ENCODE results near the gene SVOP.

DNA sequence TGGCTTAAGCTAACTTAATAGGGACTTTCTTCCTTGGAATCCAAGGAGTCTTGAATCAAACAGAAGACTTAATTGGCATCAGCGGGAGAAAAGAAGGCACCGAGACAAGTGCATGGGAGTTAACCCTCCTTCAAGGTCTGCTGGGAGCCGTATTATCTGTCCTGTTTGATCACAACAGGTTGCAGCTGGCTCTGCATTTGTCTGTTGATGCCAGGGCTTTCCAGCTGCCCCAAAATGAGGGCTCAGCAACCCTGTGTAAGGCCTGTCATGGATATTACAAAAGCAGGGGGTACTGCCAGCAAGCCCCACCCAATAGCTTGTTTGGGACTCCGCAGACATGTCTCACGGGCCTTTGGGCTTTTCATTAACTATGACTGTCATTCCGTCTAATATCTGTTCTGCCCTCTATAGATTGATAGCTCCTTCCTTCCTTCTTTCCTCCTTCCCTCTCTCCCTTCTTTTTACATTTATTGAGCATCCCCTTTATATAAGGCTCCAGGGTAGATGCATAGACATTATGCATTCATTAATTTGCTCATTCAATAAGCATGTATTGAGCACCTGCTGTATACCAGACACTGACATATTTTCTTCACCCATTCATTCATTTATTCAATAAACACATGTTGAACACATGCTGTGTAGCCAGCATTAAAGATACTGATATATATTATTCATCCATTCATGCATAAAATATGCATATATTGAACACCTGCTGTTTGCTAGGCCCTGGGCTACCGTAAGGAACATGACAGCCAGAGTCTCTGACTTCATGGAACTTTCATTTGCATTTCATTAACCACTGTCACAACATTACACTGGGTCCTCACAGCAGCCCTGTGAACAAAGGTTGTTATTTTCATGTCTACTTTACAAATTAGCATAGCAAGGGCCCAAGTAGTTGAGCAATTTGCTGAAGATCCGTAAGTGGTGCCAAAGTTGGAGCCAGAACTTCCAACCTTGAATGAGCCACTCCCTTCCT is 56.2 kb downstream of the SVOP start:
- TF ChIP-seq, protein P1, sequence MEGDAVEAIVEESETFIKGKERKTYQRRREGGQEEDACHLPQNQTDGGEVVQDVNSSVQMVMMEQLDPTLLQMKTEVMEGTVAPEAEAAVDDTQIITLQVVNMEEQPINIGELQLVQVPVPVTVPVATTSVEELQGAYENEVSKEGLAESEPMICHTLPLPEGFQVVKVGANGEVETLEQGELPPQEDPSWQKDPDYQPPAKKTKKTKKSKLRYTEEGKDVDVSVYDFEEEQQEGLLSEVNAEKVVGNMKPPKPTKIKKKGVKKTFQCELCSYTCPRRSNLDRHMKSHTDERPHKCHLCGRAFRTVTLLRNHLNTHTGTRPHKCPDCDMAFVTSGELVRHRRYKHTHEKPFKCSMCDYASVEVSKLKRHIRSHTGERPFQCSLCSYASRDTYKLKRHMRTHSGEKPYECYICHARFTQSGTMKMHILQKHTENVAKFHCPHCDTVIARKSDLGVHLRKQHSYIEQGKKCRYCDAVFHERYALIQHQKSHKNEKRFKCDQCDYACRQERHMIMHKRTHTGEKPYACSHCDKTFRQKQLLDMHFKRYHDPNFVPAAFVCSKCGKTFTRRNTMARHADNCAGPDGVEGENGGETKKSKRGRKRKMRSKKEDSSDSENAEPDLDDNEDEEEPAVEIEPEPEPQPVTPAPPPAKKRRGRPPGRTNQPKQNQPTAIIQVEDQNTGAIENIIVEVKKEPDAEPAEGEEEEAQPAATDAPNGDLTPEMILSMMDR (IDR thresholded peaks at IDR 0.05; ENCODE audit: low read depth, low read length), result no peak
- TF ChIP-seq EZH2phosphoT487 (IDR thresholded peaks at IDR 0.05; ENCODE audit: low read depth), result no peak
